Measurements from ENCODE around the gene E2F7.

The E2F7 gene

GRCh38 chr12:77045183-77045582 is 20.2 kb downstream of the E2F7 start:
- Histone ChIP-seq H3K79me2 (ENCODE audit: low read length) (no peaks in the 10 kb centered on the region), H3K9ac (ENCODE audit: low read length) (no peak overlapping the region), H3K9me3 (ENCODE audit: insufficient read depth, low read length) (no peaks in the 10 kb centered on the region), H3K27ac (ENCODE audit: low read length) (no peak overlapping the region), H3K4me3 (ENCODE audit: low read length) (no peak overlapping the region), H4K20me1 (ENCODE audit: insufficient read depth, low read length) (no peaks in the 10 kb centered on the region), H3K4me2 (ENCODE audit: low read length) (no peak overlapping the region), H3K27me3 (ENCODE audit: low read depth, low read length) (no peaks in the 10 kb centered on the region), H3K4me1 (ENCODE audit: low read length) (peaks cover 13% of the 10 kb centered on the region), H2AFZ (ENCODE audit: low read depth, low read length) (no peak overlapping the region), H3K36me3 (replicated peaks; ENCODE audit: low read depth, low read length) (peaks cover 22% of the 10 kb centered on the region)
- no peak for TF ChIP-seq EZH2phosphoT487 (IDR thresholded peaks at IDR 0.05; ENCODE audit: low read depth)
- TF ChIP-seq CTCF (IDR thresholded peaks at IDR 0.05; ENCODE audit: low read depth, low read length): no peak

DNA sequence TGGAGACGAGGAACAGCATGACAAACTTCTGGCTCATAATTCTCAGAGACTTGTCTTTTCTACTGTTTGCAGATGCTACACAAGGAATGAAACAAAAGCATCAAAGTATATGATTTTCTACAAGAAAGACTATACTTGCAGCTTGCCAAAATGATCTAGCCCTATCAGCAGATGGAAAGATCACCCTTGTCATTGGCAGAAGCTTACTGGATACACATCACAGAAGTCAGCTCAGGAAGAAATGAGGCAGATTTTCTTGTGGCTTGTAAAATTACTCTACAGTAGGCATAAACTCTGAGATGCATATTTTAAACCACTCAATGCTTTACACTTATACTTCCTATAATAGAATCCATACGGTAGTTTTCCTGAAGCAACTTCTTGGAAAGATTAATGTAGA is 20.6 kb downstream of the E2F7 start:
- Histone ChIP-seq H2AFZ (ENCODE audit: low read depth, low read length) (no peak overlapping the region), H3K9ac (ENCODE audit: low read length) (no peak overlapping the region), H3K4me3 (ENCODE audit: low read length) (no peak overlapping the region), H3K27ac (ENCODE audit: low read length) (no peak overlapping the region), H3K27me3 (ENCODE audit: low read depth, low read length) (no peaks in the 10 kb centered on the region), H3K9me3 (ENCODE audit: insufficient read depth, low read length) (no peaks in the 10 kb centered on the region), H3K4me2 (ENCODE audit: low read length) (no peak overlapping the region), H4K20me1 (ENCODE audit: insufficient read depth, low read length) (no peaks in the 10 kb centered on the region), H3K36me3 (replicated peaks; ENCODE audit: low read depth, low read length) (peaks cover 25% of the 10 kb centered on the region), H3K4me1 (ENCODE audit: low read length) (peaks cover 13% of the 10 kb centered on the region), H3K79me2 (ENCODE audit: low read length) (no peaks in the 10 kb centered on the region)
- TF ChIP-seq EZH2phosphoT487 (IDR thresholded peaks at IDR 0.05; ENCODE audit: low read depth): no peak
- TF ChIP-seq CTCF (IDR thresholded peaks at IDR 0.05; ENCODE audit: low read depth, low read length): no peak

- Histone ChIP-seq H4K20me1 (ENCODE audit: insufficient read depth, low read length) (no peaks in the 10 kb centered on the region), H2AFZ (ENCODE audit: low read depth, low read length) (no peak overlapping the region), H3K9ac (ENCODE audit: low read length) (no peak overlapping the region), H3K9me3 (ENCODE audit: insufficient read depth, low read length) (no peaks in the 10 kb centered on the region), H3K79me2 (ENCODE audit: low read length) (no peaks in the 10 kb centered on the region), H3K36me3 (replicated peaks; ENCODE audit: low read depth, low read length) (peaks cover 20% of the 10 kb centered on the region), H3K27me3 (ENCODE audit: low read depth, low read length) (no peaks in the 10 kb centered on the region), H3K27ac (ENCODE audit: low read length) (no peak overlapping the region), H3K4me1 (ENCODE audit: low read length) (peaks cover 13% of the 10 kb centered on the region), H3K4me3 (ENCODE audit: low read length) (no peak overlapping the region), H3K4me2 (ENCODE audit: low read length) (peak overlapping the region; percentile 35)
- no peak for TF ChIP-seq CTCF (IDR thresholded peaks at IDR 0.05; ENCODE audit: low read depth, low read length)
- no peak for TF ChIP-seq EZH2phosphoT487 (IDR thresholded peaks at IDR 0.05; ENCODE audit: low read depth)
Observed at GRCh38 chr12:77042833-77043232, 22.5 kb downstream of the E2F7 start.

DNA sequence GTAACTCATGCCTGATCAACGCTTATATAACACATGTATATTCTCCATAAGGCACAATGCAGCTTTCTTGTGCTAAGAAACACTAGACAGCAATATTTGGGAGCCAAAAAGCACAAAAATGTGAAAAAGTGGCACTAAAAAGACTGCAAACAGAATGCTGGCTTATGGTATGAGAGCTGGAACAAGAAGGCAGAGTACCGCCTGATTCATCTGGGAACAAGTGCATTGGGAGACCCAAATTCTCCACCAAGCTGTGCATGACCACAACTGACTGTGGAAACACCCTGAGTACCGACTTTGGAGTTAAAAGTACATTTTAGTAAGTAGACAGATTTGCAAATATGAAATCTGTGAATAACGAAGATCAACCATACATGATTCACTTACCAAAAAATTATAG is 25.1 kb downstream of the E2F7 start:
- no peak overlapping the region for H3K27ac ChIP-seq (ENCODE audit: low read length)
- no peaks in the 10 kb centered on the region for H3K9me3 ChIP-seq (ENCODE audit: insufficient read depth, low read length)
- no peaks in the 10 kb centered on the region for H3K27me3 ChIP-seq (ENCODE audit: low read depth, low read length)
- H3K79me2 ChIP-seq (ENCODE audit: low read length): no peaks in the 10 kb centered on the region
- no peak overlapping the region for H3K4me3 ChIP-seq (ENCODE audit: low read length)
- TF ChIP-seq CTCF (IDR thresholded peaks at IDR 0.05; ENCODE audit: low read depth, low read length) (no peak), EZH2phosphoT487 (IDR thresholded peaks at IDR 0.05; ENCODE audit: low read depth) (no peak)
- H3K9ac ChIP-seq (ENCODE audit: low read length): no peak overlapping the region
- no peak overlapping the region for H3K4me2 ChIP-seq (ENCODE audit: low read length)
- H2AFZ ChIP-seq (ENCODE audit: low read depth, low read length): no peak overlapping the region
- no peaks in the 10 kb centered on the region for H4K20me1 ChIP-seq (ENCODE audit: insufficient read depth, low read length)
- peaks cover 28% of the 10 kb centered on the region for H3K36me3 ChIP-seq (replicated peaks; ENCODE audit: low read depth, low read length)
- peaks cover 13% of the 10 kb centered on the region for H3K4me1 ChIP-seq (ENCODE audit: low read length)

All from OCI-LY3 (cell line).